ENCODE measurements around the gene KMT5C.
"Not testable (repeated sequence)": the region's sequence is repeated elsewhere in the genome, so short reads cannot be mapped to it uniquely, and the experiment has no call there.

KMT5C gene

DNA sequence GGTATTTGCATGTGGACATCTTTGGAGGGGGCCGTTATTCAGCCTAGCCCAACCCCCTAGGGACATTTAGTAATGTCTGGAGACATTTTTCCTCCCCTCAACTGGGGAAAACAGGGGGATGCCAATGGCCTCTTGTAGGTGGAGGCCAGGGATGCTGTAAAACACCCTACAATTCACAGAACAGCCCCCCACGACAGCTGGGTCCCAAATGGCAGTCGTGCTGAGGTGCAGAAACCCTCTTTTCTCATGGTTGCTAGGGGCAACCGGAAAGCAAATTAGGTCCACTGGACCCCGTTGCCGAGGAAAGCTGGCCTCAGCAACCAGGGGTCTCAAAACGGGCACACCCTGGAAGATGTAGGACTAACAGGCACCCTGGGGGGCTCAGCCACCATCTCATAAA lies 29.2 kb upstream of the KMT5C start:
- H3K4me3 ChIP-seq (ENCODE audit: low read length) = no peak overlapping the region
- no peak for TF ChIP-seq ZNF274 (IDR thresholded peaks at IDR 0.05; ENCODE audit: low read depth, low read length)

DNA sequence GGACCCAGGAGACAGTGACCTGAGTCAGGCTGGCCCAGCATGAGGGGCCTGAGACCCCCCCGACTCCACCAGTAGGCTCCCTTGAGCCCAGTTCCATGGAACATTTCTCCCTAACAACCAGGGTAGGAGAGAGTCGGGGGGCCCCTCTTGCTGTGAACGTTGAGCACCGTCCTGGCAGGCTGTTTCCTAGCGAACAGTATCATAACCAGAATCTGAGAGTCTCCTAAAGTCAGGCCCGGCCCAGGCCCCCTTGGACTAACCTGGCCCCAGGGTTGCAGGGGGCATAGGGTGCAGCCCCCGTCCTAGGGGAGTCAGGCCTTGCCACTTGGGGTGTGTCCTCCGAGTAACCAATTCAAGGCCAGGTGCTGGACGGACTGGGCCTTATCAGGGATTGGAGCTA lies 28.3 kb upstream of the KMT5C start:
- no peak overlapping the region for H3K4me3 ChIP-seq (ENCODE audit: low read length)
- no peak for TF ChIP-seq ZNF274 (IDR thresholded peaks at IDR 0.05; ENCODE audit: low read depth, low read length)

DNA sequence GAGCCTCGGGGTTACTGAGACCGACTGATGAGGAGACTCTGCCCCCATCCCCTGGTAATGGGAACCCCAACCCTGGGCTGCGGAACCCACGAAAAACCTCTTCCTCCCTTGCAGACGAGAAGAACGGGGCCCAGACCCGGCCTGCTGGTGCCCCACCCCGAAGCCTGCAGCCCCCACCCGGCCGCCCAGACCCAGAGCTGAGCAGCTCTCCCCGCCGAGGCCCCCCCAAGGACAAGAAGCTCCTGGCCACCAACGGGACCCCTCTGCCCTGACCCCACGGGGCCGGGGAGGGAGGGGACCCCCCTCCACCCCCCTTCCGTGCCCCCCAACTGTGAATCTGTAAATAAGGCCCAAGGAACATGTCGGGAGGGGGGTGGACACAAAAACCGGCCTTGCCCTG lies 27.9 kb upstream of the KMT5C start:
- H3K4me3 ChIP-seq (ENCODE audit: low read length) = no peak overlapping the region
- TF ChIP-seq ZNF274 (IDR thresholded peaks at IDR 0.05; ENCODE audit: low read depth, low read length) = no peak

DNA sequence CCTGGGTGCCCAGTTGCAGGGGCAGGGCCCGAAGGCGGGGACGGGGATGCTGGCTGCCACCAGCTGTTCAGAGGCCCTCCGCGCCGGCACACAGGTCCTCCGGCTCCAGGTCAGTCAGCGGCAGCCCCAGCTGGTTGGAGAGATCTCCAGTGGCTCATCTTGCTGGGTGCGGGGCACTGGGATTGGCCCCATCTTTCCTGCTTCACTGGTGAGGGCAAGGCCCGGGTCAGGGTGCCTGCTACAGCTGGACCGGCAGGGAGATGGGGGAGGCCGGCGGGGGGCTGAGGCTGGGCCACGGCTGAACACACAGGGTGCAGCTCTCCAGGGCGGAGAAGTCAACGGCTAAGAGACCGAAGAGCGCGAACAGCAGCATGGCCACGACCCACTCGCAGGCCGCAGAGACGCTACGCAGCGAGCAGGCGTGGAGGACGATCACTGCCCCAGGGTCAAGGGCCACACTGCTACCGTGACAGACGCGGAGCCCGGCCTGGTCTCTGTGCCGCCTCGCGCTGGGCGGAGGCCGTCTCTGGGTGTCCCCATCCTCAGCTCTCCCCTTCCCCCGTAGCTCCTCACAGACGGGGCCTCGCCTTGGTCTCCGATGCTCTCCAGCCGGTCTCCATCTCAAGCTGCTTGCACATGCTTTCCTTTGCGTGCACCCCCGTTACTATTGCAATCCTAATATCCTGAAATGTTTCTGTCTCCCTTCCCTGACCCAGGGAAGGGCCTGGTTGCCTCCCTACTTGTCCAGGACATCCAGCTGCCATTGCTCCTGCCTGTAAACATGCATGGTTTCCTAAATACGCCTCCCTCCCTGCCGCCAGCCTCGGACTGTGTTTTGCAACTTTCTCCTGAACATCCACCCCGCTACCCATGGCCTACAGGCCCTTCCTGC lies 26.8 kb upstream of the KMT5C start:
- H3K4me3 ChIP-seq (ENCODE audit: low read length) = no peak overlapping the region
- TF ChIP-seq ZNF274 (IDR thresholded peaks at IDR 0.05; ENCODE audit: low read depth, low read length) = no peak

DNA sequence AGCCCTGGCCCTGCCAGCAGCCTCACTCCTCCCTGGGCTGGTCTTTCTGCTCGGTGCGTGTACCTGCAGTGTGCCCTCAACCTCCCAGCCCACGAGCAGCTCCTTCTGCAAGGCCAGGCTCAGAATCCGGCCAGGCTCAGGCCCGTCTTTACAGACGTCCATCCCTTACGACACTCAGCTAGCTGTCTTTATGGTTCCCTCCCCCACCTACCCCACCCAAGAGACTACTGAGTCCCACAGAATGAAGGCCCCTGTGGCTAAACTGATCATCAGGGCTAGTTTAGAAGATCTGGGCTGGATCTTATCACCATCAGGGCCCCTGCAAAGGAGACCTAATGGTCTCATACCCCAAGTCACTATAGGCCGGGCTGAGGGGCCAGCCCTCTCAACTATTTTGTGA lies 25.3 kb upstream of the KMT5C start:
- H3K4me3 ChIP-seq (ENCODE audit: low read length) = no peak overlapping the region
- TF ChIP-seq ZNF274 (IDR thresholded peaks at IDR 0.05; ENCODE audit: low read depth, low read length) = no peak

DNA sequence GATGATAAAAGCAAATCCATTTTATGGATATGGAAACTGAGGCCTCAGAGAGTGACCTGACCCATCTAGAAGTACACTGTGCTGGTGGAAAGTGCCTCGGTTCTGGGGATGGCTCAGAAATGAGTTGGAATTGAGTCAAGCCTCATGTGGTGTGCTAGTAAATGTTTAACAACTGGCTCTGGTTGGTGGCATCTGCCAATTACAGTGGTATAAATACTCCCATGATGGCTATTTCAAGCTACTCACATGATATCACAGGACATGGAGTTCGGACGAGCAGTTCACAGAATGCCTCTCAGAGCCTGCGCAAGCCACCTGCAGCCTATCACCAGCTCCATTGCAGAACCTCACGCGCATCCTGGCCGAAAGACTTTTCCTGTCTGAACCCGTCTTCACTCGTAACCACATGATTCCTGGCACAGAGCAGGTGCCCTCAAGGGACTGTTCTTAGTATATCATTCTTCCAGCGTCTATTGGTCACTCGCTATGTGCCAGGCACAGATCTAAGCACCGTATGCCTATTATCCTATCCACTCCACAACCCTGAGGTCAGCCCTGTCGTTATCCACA lies 23.6 kb upstream of the KMT5C start:
- H3K4me3 ChIP-seq (ENCODE audit: low read length) = no peak overlapping the region
- no peak for TF ChIP-seq ZNF274 (IDR thresholded peaks at IDR 0.05; ENCODE audit: low read depth, low read length)

DNA sequence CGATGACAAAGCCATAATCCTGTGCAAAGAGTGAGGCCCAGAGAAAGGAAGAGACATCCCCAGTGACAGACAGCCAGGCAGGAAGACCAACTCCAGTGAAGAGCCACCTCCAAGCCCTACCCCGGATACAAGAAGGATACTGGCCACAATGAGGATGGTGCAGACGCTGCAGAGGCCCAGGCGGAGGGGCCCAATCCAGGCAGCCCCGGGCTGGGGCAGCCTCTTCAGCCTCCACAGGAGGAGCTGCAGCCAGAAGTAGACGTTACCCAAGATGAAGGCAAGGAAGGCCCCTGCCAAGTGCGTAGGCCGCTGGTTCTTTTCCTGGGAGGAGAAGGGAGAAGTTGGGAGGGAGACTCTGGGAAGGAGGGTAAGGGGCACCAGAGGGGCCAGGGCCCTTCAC lies 23.0 kb upstream of the KMT5C start:
- no peak overlapping the region for H3K4me3 ChIP-seq (ENCODE audit: low read length)
- no peak for TF ChIP-seq ZNF274 (IDR thresholded peaks at IDR 0.05; ENCODE audit: low read depth, low read length)

DNA sequence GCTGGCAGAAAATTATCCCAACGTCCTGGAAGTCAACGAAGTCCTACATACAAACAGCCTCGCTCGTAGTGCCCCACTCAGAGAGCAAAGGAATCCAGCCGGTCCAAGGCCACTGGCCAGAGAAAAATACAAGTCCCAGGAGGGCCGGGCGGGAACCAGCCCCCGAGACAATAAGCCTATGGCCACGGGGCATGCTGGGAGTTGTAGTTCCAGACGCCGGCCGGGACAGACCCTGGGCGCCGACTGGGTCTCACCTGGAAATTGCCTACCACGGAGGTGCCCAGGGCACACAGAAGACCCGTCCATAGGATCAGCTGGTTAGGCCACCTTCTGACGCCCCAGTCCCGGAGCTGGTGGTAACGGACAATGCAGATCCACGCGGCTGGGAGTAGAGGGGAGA lies 19.9 kb upstream of the KMT5C start:
- TF ChIP-seq ZNF274 (IDR thresholded peaks at IDR 0.05; ENCODE audit: low read depth, low read length) = no peak
- H3K4me3 ChIP-seq (ENCODE audit: low read length) = no peak overlapping the region

DNA sequence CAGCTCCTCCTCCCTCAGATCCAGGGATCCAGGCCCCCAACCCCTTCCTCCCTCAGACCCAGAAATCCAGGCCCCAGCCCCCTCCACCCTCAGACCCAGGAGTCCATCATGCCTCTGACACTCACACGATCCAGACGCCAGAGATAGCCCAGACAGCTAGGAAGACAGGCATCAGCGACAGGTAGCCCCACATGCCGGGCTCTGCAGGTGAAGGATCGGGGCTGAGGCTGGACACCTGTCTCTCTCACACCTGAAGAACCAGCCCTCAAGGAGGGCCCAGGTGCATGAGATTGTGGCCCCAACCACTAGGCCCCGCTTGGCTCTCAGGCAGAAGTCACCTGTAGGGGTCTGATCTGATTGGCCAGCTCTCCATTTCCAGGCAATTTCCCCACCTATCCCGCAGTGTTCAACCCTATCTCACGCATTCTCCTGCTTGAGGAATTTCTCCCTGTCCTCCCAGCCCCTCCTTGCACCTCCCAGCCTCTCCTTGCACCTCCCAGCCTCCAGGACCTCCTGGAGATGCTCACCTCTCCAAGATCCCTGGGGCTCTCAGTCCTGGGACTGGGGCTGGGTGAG lies 18.7 kb upstream of the KMT5C start:
- TF ChIP-seq ZNF274 (IDR thresholded peaks at IDR 0.05; ENCODE audit: low read depth, low read length) = no peak
- no peak overlapping the region for H3K4me3 ChIP-seq (ENCODE audit: low read length)

DNA sequence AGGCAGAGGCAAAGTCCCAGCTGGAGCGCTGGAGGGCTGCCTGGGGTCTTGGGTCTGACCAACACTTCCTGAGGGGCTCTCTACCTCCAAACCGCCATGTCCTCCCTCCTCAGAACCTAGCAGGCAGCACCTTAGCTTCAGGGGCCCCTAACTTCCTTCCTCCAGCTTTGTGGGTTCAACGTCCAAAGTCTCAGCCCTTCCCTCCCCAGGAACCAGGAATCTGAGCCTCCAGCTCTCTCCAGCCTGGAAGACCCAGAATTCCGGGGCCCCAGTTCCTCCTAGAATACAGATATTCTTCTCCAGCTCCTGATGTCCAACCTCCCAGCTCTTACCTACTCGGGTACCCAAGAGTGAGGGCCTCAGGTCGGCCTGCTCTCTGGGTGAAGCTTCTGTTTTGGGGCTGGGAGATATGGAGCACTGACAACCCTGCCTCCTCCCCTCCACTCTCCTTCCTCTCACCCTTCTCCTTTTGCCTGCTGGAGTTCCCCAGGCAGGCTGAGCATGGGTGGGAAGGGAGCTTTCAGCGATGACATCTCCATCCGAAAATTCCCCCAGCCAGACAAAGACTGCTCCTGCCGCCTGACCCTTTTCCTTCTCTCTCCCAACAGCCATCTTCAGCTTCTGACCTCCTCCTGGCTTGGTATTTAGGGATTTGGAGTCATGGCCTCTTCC lies 18.1 kb upstream of the KMT5C start:
- H3K4me3 ChIP-seq (ENCODE audit: low read length) = no peak overlapping the region
- no peak for TF ChIP-seq ZNF274 (IDR thresholded peaks at IDR 0.05; ENCODE audit: low read depth, low read length)

DNA sequence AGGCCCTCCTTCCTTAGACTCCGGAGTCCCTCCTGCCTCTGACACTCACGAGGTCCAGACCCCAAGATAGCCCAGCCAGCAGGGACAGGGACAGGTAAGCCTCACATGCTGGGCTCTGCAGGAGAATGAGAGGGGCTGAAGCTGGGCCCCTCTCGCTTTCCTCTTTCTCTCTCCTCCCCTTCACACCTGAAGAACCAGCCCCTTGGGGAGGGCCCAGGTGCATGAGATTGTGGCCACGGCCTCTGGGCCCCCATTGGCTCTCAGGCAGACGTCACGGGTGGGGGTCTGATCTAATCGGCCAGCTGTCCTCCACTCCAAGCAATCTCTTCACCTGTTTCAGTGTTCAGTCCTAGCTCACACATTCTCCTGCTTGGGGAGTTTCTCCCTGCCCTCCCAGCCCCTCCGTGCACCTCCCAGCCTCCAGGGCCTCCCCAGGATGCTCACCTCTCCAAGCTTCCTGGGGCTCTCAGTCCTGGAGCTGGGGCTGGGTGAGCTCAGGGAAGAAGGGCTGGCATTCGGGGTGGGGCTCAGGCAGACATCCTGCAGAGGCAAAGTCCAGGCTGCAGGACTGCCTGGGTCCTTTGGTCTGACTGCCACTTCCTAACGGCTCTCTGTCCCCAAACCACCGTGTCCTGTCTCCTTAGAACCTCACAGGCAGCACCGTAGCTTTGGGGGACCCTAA lies 17.3 kb upstream of the KMT5C start:
- no peak for TF ChIP-seq ZNF274 (IDR thresholded peaks at IDR 0.05; ENCODE audit: low read depth, low read length)

DNA sequence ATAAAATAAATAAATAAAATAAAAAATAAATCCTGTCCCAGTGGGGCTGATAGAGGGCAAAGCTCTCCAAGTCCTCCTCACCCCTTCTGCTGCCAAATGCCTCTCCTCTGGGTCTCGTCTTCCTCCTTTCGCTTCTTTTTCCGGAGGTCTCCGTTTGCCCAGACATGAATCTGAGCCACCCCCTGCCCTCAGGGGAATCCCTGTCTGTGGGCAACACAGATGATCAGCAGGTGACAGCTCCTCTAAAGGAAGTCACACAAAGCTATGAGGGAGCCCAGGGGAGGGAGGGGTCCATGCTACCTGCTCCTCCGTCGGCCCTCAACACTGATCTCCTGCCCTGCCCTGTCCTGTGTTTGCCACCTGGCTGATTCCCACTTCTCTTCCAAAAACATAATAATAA lies 15.0 kb upstream of the KMT5C start:
- H3K4me3 ChIP-seq (ENCODE audit: low read length) = no peak overlapping the region
- no peak for TF ChIP-seq ZNF274 (IDR thresholded peaks at IDR 0.05; ENCODE audit: low read depth, low read length)

More for the DNA sequence above, 17.3 kb upstream of the KMT5C start:
- no peak overlapping the region for H3K4me3 ChIP-seq (ENCODE audit: low read length)

DNA sequence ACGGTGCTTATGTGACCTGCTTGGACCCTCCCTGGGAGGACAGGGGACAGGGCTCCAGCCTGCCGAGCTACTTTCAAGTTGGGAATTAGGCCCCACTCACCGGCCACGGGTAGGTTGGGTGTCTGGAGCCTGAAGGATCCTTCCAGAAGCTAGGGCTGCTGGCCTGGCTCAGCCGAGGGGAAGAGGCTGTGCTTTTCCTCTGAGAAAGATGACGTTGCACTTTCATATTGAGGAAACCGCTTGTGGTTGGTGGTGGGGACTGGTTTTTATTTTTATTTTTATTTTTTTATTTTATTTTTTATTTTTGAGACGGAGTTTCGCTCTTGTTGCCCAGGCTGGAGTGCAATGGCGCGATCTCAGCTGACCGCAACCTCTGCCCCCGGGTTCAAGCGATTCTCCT lies 14.5 kb upstream of the KMT5C start, which contains the start of gene TMEM150B:
Gene TMEM150B, minus strand, starts transcription at position 170 of the 400 bp plus-strand sequence. CDS start 4,305 bp downstream, outside the sequence.
- H3K4me3 ChIP-seq (ENCODE audit: low read length) = no peak within 1 kb of the TSS
- TF ChIP-seq ZNF274 (IDR thresholded peaks at IDR 0.05; ENCODE audit: low read depth, low read length) = no peak

DNA sequence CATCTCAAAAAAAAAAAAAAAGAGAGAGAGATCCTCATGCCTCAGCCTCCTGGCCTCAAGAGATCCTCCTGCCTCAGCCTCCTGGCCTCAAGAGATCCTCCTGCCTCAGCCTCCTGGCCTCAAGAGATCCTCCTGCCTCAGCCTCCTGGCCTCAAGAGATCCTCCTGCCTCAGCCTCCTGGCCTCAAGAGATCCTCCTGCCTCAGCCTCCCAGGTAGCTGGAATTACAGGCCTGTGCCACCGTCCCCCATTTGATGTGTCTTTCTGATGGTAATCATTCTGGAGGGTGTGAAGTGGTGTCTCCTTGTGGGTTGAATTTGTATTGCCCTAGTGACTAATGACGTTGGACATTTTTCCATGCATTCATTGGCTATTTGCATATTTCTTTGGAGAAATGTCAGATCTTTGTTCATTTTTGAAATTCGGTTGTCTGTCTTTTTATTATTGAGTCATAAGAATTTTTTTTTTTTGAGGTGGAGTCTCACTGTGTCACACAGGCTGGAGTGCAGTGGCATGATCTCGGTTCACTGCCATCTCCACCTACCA lies 10.8 kb upstream of the KMT5C start:
- H3K4me3 ChIP-seq (ENCODE audit: low read length) = not testable (repeated sequence)

DNA sequence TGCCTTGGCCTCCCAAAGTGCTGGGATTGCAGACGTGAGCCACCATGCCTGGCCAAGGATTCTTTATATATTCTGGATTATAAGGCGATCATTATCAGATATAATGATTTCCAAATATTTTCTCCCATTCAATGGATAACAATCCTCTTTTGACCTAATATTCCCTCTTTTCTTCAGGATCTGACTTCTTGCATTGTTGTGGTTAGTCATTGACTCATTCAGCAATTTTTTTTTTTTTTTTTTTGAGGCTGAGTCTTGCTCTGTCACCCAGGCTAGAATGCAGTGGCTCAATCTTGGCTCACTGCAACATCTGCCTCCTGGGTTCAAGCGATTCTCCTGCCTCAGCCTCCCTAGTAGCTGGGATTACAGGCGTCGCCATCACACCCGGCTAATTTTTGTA lies 9.9 kb upstream of the KMT5C start:
- H3K4me3 ChIP-seq (ENCODE audit: low read length) = not testable (repeated sequence)
